ENCODE results near the gene PSMB7.

GRCh38 chr9:124398191-124398935 is 16.9 kb downstream of the PSMB7 start:
- no peak for TF ChIP-seq CTCF (conservative IDR thresholded peaks at IDR 0.05; ENCODE audit: low read depth, low read length)
- TF ChIP-seq EZH2 (IDR thresholded peaks at IDR 0.05; ENCODE audit: borderline replicate concordance, low read depth, low read length, poor library complexity, severe bottlenecking): no peak
